HEK293 (cell line): Measurements from ENCODE around the gene AMOTL1.

Source experiments
- CTCF ChIA-PET: fragments of 350-600 bp; formaldehyde crosslinking; extraction: SDS; loops from one replicate; lab custom pipeline; 2021; ENCODE audit warnings: antibody characterized with exemption; lab: Yijun Ruan, JAX
- POLR2A ChIA-PET: fragments of 300-600 bp; formaldehyde crosslinking; extraction: SDS; loops from one replicate; lab custom pipeline; 2020; ENCODE audit warnings: antibody characterized with exemption, inconsistent platforms; lab: Yijun Ruan, JAX
- H3K27ac ChIP-seq: fragments of 200-500 bp; sonication (Bioruptor generic); 2 replicates; pipeline ENCODE4 v1.5.1; 2014; ENCODE audit warnings: low read depth, low read length, control low read depth, inconsistent platforms; ENCODE audit errors: extremely low read depth
- H3K36me3 ChIP-seq, 2 experiments: fragments of 200-500 bp in 1 of 2; sonication (Bioruptor generic) in 1 of 2; 1 replicate in 1 of 2; 2 replicates in 1 of 2; pipeline ENCODE4 v1.5.1; 2014 to 2017; ENCODE audit warnings: inconsistent platforms in 2 of 2, low read length in 2 of 2; ENCODE audit not compliant: control insufficient read depth in 2 of 2, insufficient read depth in 1 of 2
- H3K4me1 ChIP-seq: fragments of 200-500 bp; sonication (Bioruptor generic); 2 replicates; pipeline ENCODE4 v1.5.1; 2014; ENCODE audit warnings: mild to moderate bottlenecking, low read length, inconsistent platforms; ENCODE audit not compliant: control insufficient read depth, insufficient read depth
- H3K4me3 ChIP-seq: 2 replicates; pipeline ENCODE4 v1.5.1; 2011; ENCODE audit warnings: low read depth, mild to moderate bottlenecking, control low read depth, low read length, moderate library complexity
- H3K9me3 ChIP-seq: fragments of 200-500 bp; sonication (Bioruptor generic); 2 replicates; pipeline ENCODE4 v1.5.1; 2014; ENCODE audit warnings: low read depth, low read length, inconsistent platforms; ENCODE audit not compliant: control insufficient read depth, insufficient read depth
- GFI1B ChIP-seq: fragments of 450-650 bp; formaldehyde crosslinking; IDR thresholded peaks from 2 replicates; pipeline ENCODE4 v1.5.1; 2016; ENCODE audit warnings: missing biosample characterization, missing genetic modification characterization
- HOXC10 ChIP-seq: sonication (generic); formaldehyde crosslinking; IDR thresholded peaks from 2 replicates; pipeline ENCODE4 v1.8.1; 2023; ENCODE audit warnings: mild to moderate bottlenecking, missing genetic modification reagents
- KLF10 ChIP-seq: fragments of 450-650 bp; IDR thresholded peaks from 2 replicates; pipeline ENCODE4 v1.5.1; 2018; ENCODE audit warnings: missing biosample characterization, mild to moderate bottlenecking, missing genetic modification characterization
- KLF16 ChIP-seq: fragments of 450-650 bp; formaldehyde crosslinking; IDR thresholded peaks from 2 replicates; pipeline ENCODE4 v1.5.1; 2017; ENCODE audit warnings: missing biosample characterization, missing genetic modification characterization
- MEIS1 ChIP-seq: sonication (generic); formaldehyde crosslinking; IDR thresholded peaks from 2 replicates; pipeline ENCODE4 v1.8.1; 2022; ENCODE audit warnings: missing genetic modification reagents, mild to moderate bottlenecking, borderline replicate concordance
- OVOL3 ChIP-seq: fragments of 450-650 bp; formaldehyde crosslinking; IDR thresholded peaks from 2 replicates; pipeline ENCODE4 v1.5.1; 2016; ENCODE audit warnings: missing biosample characterization, missing genetic modification characterization
- PRDM6 ChIP-seq: fragments of 450-650 bp; formaldehyde crosslinking; IDR thresholded peaks from 2 replicates; pipeline ENCODE4 v1.5.1; 2017; ENCODE audit warnings: missing biosample characterization, missing genetic modification characterization
- REPIN1 ChIP-seq: fragments of 450-650 bp; formaldehyde crosslinking; IDR thresholded peaks from 2 replicates; pipeline ENCODE4 v1.5.1; 2017; ENCODE audit warnings: missing biosample characterization, missing genetic modification characterization, low read depth
- SCRT2 ChIP-seq: fragments of 450-650 bp; formaldehyde crosslinking; IDR thresholded peaks from 2 replicates; pipeline ENCODE4 v1.5.1; 2016; ENCODE audit warnings: missing biosample characterization, missing genetic modification characterization
- ZBTB7A ChIP-seq: fragments of 450-650 bp; formaldehyde crosslinking; IDR thresholded peaks from 2 replicates; pipeline ENCODE4 v1.5.1; 2016; ENCODE audit warnings: low read depth, missing biosample characterization, missing genetic modification characterization
- ZEB2 ChIP-seq: fragments of 450-650 bp; formaldehyde crosslinking; IDR thresholded peaks from 2 replicates; pipeline ENCODE4 v1.5.1; 2016; ENCODE audit warnings: missing biosample characterization, missing genetic modification characterization
- ZNF133 ChIP-seq: fragments of 450-650 bp; formaldehyde crosslinking; IDR thresholded peaks from 2 replicates; pipeline ENCODE4 v1.5.1; 2016; ENCODE audit warnings: missing biosample characterization, missing genetic modification characterization
- ZNF138 ChIP-seq: fragments of 450-650 bp; formaldehyde crosslinking; IDR thresholded peaks from 2 replicates; pipeline ENCODE4 v1.5.1; 2016; ENCODE audit warnings: missing biosample characterization, missing genetic modification characterization, borderline replicate concordance
- ZNF157 ChIP-seq: fragments of 450-650 bp; formaldehyde crosslinking; IDR thresholded peaks from 2 replicates; pipeline ENCODE4 v1.5.1; 2016; ENCODE audit warnings: missing biosample characterization, missing genetic modification characterization
- ZNF16 ChIP-seq: fragments of 450-650 bp; formaldehyde crosslinking; IDR thresholded peaks from 2 replicates; pipeline ENCODE4 v1.5.1; 2016; ENCODE audit warnings: low read depth, missing biosample characterization, missing genetic modification characterization
- ZNF174 ChIP-seq: fragments of 450-650 bp; formaldehyde crosslinking; IDR thresholded peaks from 2 replicates; pipeline ENCODE4 v1.5.0; 2017; ENCODE audit warnings: missing biosample characterization, mild to moderate bottlenecking, missing genetic modification characterization
- ZNF2 ChIP-seq: fragments of 450-650 bp; formaldehyde crosslinking; IDR thresholded peaks from 2 replicates; pipeline ENCODE4 v1.5.1; 2016; ENCODE audit warnings: missing biosample characterization, missing genetic modification characterization
- ZNF404 ChIP-seq: fragments of 450-650 bp; formaldehyde crosslinking; IDR thresholded peaks from 2 replicates; pipeline ENCODE4 v1.5.1; 2017; ENCODE audit warnings: missing biosample characterization, missing genetic modification characterization
- ZNF548 ChIP-seq: fragments of 450-650 bp; formaldehyde crosslinking; IDR thresholded peaks from 2 replicates; pipeline ENCODE4 v1.5.1; 2016; ENCODE audit warnings: missing biosample characterization, missing genetic modification characterization
- ZNF561 ChIP-seq: fragments of 450-650 bp; IDR thresholded peaks from 2 replicates; pipeline ENCODE4 v1.5.1; 2018; ENCODE audit warnings: missing biosample characterization, missing genetic modification characterization, borderline replicate concordance
- ZNF571 ChIP-seq: fragments of 450-650 bp; formaldehyde crosslinking; IDR thresholded peaks from 2 replicates; pipeline ENCODE4 v1.5.0; 2017; ENCODE audit warnings: missing biosample characterization, missing genetic modification characterization
- ZNF596 ChIP-seq: fragments of 450-650 bp; IDR thresholded peaks from 2 replicates; pipeline ENCODE4 v1.5.0; 2018; ENCODE audit warnings: missing biosample characterization, mild to moderate bottlenecking, missing genetic modification characterization, moderate library complexity
- ZNF670 ChIP-seq: fragments of 450-650 bp; formaldehyde crosslinking; IDR thresholded peaks from 2 replicates; pipeline ENCODE4 v1.5.1; 2016; ENCODE audit warnings: missing biosample characterization, missing genetic modification characterization, low read depth
- ZXDB ChIP-seq: fragments of 450-650 bp; formaldehyde crosslinking; IDR thresholded peaks from 2 replicates; pipeline ENCODE4 v1.5.1; 2016; ENCODE audit warnings: missing biosample characterization, missing genetic modification characterization
- TF ChIP-seq, protein P1 (sequence below): fragments of 450-650 bp; formaldehyde crosslinking; IDR thresholded peaks from 2 replicates; pipeline ENCODE4 v1.5.0; 2017; ENCODE audit warnings: missing biosample characterization, missing genetic modification characterization, borderline replicate concordance

Gene AMOTL1

GRCh38 chr11:94832604-94833235 is 64.6 kb downstream of the AMOTL1 start:
- no peak overlapping the region for H3K4me3 ChIP-seq
- H3K36me3 ChIP-seq = peaks cover 3 to 85% of the 10 kb centered on the region in 2 experiments
- no peak overlapping the region for H3K27ac ChIP-seq
- no peak for TF ChIP-seq ZNF404
- no peak for TF ChIP-seq ZNF138 (tag by site-specific recombination)
- no peak for TF ChIP-seq ZNF174
- TF ChIP-seq KLF10 (tag by site-specific recombination) = no peak
- TF ChIP-seq ZNF548 (tag by site-specific recombination) = no peak
- TF ChIP-seq REPIN1 = no peak
- TF ChIP-seq ZXDB (tag by site-specific recombination) = no peak
- TF ChIP-seq ZNF561 (tag by site-specific recombination) = no peak
- no peak for TF ChIP-seq HOXC10
- no peak for TF ChIP-seq ZNF2
- TF ChIP-seq ZNF670 (tag by site-specific recombination) = no peak
- no peak for TF ChIP-seq KLF16 (tag by site-specific recombination)
- TF ChIP-seq ZNF596 (tag by site-specific recombination) = no peak
- no peak for TF ChIP-seq MEIS1 (CRISPR knock-in tag)
- no peak for TF ChIP-seq GFI1B
- TF ChIP-seq ZNF571 = no peak
- no peak for TF ChIP-seq ZBTB7A (tag by site-specific recombination)
- TF ChIP-seq OVOL3 = no peak
- no peak for TF ChIP-seq ZNF157 (tag by site-specific recombination)
- TF ChIP-seq SCRT2 (tag by site-specific recombination) = no peak
- H3K9me3 ChIP-seq = no peaks in the 10 kb centered on the region
- no peaks in the 10 kb centered on the region for H3K4me1 ChIP-seq
- ChIA-PET CTCF (interaction anchor here (0.7 kb wide), 1 partner anchor 71 kb away, joined by 3 read pairs; no protein-coding TSS in a partner anchor), POLR2A (no interaction called here)

- no peak overlapping the region for H3K4me3 ChIP-seq
- no peaks in the 10 kb centered on the region for H3K4me1 ChIP-seq
- ChIA-PET CTCF (interaction anchor here (0.6 to 1.3 kb wide), 3 partner anchors 62 to 529 kb away, joined by 3 to 5 read pairs (median 3); no protein-coding TSS in a partner anchor), POLR2A (no interaction called here)
- H3K27ac ChIP-seq = no peak overlapping the region
- TF ChIP-seq, protein P1, sequence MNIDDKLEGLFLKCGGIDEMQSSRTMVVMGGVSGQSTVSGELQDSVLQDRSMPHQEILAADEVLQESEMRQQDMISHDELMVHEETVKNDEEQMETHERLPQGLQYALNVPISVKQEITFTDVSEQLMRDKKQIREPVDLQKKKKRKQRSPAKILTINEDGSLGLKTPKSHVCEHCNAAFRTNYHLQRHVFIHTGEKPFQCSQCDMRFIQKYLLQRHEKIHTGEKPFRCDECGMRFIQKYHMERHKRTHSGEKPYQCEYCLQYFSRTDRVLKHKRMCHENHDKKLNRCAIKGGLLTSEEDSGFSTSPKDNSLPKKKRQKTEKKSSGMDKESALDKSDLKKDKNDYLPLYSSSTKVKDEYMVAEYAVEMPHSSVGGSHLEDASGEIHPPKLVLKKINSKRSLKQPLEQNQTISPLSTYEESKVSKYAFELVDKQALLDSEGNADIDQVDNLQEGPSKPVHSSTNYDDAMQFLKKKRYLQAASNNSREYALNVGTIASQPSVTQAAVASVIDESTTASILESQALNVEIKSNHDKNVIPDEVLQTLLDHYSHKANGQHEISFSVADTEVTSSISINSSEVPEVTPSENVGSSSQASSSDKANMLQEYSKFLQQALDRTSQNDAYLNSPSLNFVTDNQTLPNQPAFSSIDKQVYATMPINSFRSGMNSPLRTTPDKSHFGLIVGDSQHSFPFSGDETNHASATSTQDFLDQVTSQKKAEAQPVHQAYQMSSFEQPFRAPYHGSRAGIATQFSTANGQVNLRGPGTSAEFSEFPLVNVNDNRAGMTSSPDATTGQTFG = no peak
- TF ChIP-seq PRDM6 (tag by site-specific recombination) = peak; percentile 36; the same call in 1 of the 2 replicates
- TF ChIP-seq ZEB2 (tag by site-specific recombination) = no peak
- no peak for TF ChIP-seq ZNF16
- no peak for TF ChIP-seq ZNF133 (tag by site-specific recombination)
- no peaks in the 10 kb centered on the region for H3K9me3 ChIP-seq
- H3K36me3 ChIP-seq = peaks cover 0 to 77% of the 10 kb centered on the region in 2 experiments; a peak in 1 of 3 replicates
Measured at GRCh38 chr11:94834911-94835593, 66.9 kb downstream of the AMOTL1 start.
